Activated T-cell treated with anti-CD3 and anti-CD28 coated beads, Interleukin-2, amount 50 U/mL, for 24 hours (primary cell): ENCODE data around the gene CAPNS1.

Experiments used
- DNase-seq: peaks from one replicate; pipeline ENCODE4 v3.0.0-alpha.2; 2020
- H3K27ac Mint-ChIP-seq: 2 replicates; pipeline ENCODE4 v1.8.0; 2020; ENCODE audit warnings: mild to moderate bottlenecking, mixed read lengths
- H3K27me3 Mint-ChIP-seq: 2 replicates; pipeline ENCODE4 v1.8.0; 2020; ENCODE audit warnings: mixed read lengths
- H3K36me3 Mint-ChIP-seq: 2 replicates; pipeline ENCODE4 v1.8.0; 2020; ENCODE audit warnings: low read depth, mixed read lengths
- H3K4me1 Mint-ChIP-seq: 2 replicates; pipeline ENCODE4 v1.8.0; 2020; ENCODE audit warnings: low read depth, mixed read lengths
- H3K4me3 Mint-ChIP-seq: 2 replicates; pipeline ENCODE4 v1.8.0; 2020; ENCODE audit warnings: mild to moderate bottlenecking, moderate library complexity, mixed read lengths
- H3K9me3 Mint-ChIP-seq: 2 replicates; pipeline ENCODE4 v1.8.0; 2020; ENCODE audit warnings: mixed read lengths

The CAPNS1 gene

GRCh38 chr19:36139473-36140303 is at the start of gene CAPNS1:
Gene CAPNS1, plus strand, starts transcription at chr19:36140066. Its CDS starts 946 bp downstream, at chr19:36141012.
- no peaks in the 10 kb centered on the region for H3K27me3 Mint-ChIP-seq
- no peaks in the 10 kb centered on the region for H3K9me3 Mint-ChIP-seq
- H3K27ac Mint-ChIP-seq, result peak within 1 kb of the TSS; percentile 90
- peaks cover 22% of the 10 kb centered on the region for H3K4me1 Mint-ChIP-seq
- DNase-seq, result peak; percentile 94
- peak within 1 kb of the TSS; percentile 92 for H3K4me3 Mint-ChIP-seq
- H3K36me3 Mint-ChIP-seq, result peaks cover 36% of the 10 kb centered on the region

- Mint-ChIP-seq H3K4me1 (peaks cover 22% of the 10 kb centered on the region), H3K27ac (peak overlapping the region; percentile 2), H3K27me3 (no peaks in the 10 kb centered on the region), H3K4me3 (no peak overlapping the region), H3K9me3 (no peaks in the 10 kb centered on the region), H3K36me3 (peaks cover 91% of the 10 kb centered on the region)
- no peak for DNase-seq
Observed at GRCh38 chr19:36090910-36091695, 48.8 kb upstream of the CAPNS1 start.

GRCh38 chr19:36092566-36092965 is 47.3 kb upstream of the CAPNS1 start:
- Mint-ChIP-seq H3K36me3 (peaks cover 87% of the 10 kb centered on the region), H3K4me3 (no peak overlapping the region), H3K27me3 (no peaks in the 10 kb centered on the region), H3K4me1 (peaks cover 22% of the 10 kb centered on the region), H3K9me3 (no peaks in the 10 kb centered on the region), H3K27ac (peak overlapping the region; percentile 81)
- no peak for DNase-seq

- Mint-ChIP-seq H3K27ac (peak overlapping the region; percentile 81), H3K9me3 (no peaks in the 10 kb centered on the region), H3K4me1 (peaks cover 22% of the 10 kb centered on the region), H3K36me3 (peaks cover 86% of the 10 kb centered on the region), H3K4me3 (no peak overlapping the region), H3K27me3 (no peaks in the 10 kb centered on the region)
- peak; percentile 53 for DNase-seq
Observed at GRCh38 chr19:36093146-36093662, 46.7 kb upstream of the CAPNS1 start.

GRCh38 chr19:36093687-36094086 is 46.2 kb upstream of the CAPNS1 start:
- no peaks in the 10 kb centered on the region for H3K27me3 Mint-ChIP-seq
- no peaks in the 10 kb centered on the region for H3K9me3 Mint-ChIP-seq
- no peak for DNase-seq
- H3K27ac Mint-ChIP-seq, result peak overlapping the region; percentile 81
- peaks cover 86% of the 10 kb centered on the region for H3K36me3 Mint-ChIP-seq
- H3K4me3 Mint-ChIP-seq, result no peak overlapping the region
- peaks cover 22% of the 10 kb centered on the region for H3K4me1 Mint-ChIP-seq

- H3K27me3 Mint-ChIP-seq, result no peaks in the 10 kb centered on the region
- peaks cover 19% of the 10 kb centered on the region for H3K4me1 Mint-ChIP-seq
- H3K27ac Mint-ChIP-seq, result no peak overlapping the region
- no peaks in the 10 kb centered on the region for H3K9me3 Mint-ChIP-seq
- H3K4me3 Mint-ChIP-seq, result no peak overlapping the region
- peaks cover 80% of the 10 kb centered on the region for H3K36me3 Mint-ChIP-seq
- no peak for DNase-seq
Observed at GRCh38 chr19:36097036-36097435, 42.8 kb upstream of the CAPNS1 start.

GRCh38 chr19:36099166-36099785 is 40.6 kb upstream of the CAPNS1 start:
- DNase-seq, result no peak
- Mint-ChIP-seq H3K4me1 (no peaks in the 10 kb centered on the region), H3K36me3 (peaks cover 81% of the 10 kb centered on the region), H3K9me3 (no peaks in the 10 kb centered on the region), H3K27me3 (no peaks in the 10 kb centered on the region), H3K27ac (no peak overlapping the region), H3K4me3 (no peak overlapping the region)

GRCh38 chr19:36100476-36100875 is 39.4 kb upstream of the CAPNS1 start:
- Mint-ChIP-seq H3K9me3 (no peaks in the 10 kb centered on the region), H3K36me3 (peaks cover 77% of the 10 kb centered on the region), H3K27me3 (no peaks in the 10 kb centered on the region), H3K4me1 (no peaks in the 10 kb centered on the region), H3K27ac (no peak overlapping the region), H3K4me3 (no peak overlapping the region)
- no peak for DNase-seq

- H3K36me3 Mint-ChIP-seq, result peaks cover 83% of the 10 kb centered on the region
- peak overlapping the region; percentile 11 for H3K27ac Mint-ChIP-seq
- no peaks in the 10 kb centered on the region for H3K4me1 Mint-ChIP-seq
- H3K4me3 Mint-ChIP-seq, result no peak overlapping the region
- no peak for DNase-seq
- no peaks in the 10 kb centered on the region for H3K27me3 Mint-ChIP-seq
- no peaks in the 10 kb centered on the region for H3K9me3 Mint-ChIP-seq
Observed at GRCh38 chr19:36101550-36102327, 38.1 kb upstream of the CAPNS1 start.

GRCh38 chr19:36103040-36103626 is 36.7 kb upstream of the CAPNS1 start:
- Mint-ChIP-seq H3K27me3 (no peaks in the 10 kb centered on the region), H3K4me1 (no peaks in the 10 kb centered on the region), H3K4me3 (no peak overlapping the region), H3K9me3 (no peaks in the 10 kb centered on the region), H3K36me3 (peaks cover 83% of the 10 kb centered on the region), H3K27ac (peak overlapping the region; percentile 34)
- no peak for DNase-seq

- H3K27ac Mint-ChIP-seq, result no peak overlapping the region
- H3K36me3 Mint-ChIP-seq, result peaks cover 80% of the 10 kb centered on the region
Observed at GRCh38 chr19:36103842-36104552, 35.9 kb upstream of the CAPNS1 start.

GRCh38 chr19:36106441-36106840 is 33.4 kb upstream of the CAPNS1 start:
- H3K4me3 Mint-ChIP-seq, result no peak overlapping the region
- H3K27me3 Mint-ChIP-seq, result no peaks in the 10 kb centered on the region
- peaks cover 75% of the 10 kb centered on the region for H3K36me3 Mint-ChIP-seq
- no peak overlapping the region for H3K27ac Mint-ChIP-seq
- H3K4me1 Mint-ChIP-seq, result no peaks in the 10 kb centered on the region
- H3K9me3 Mint-ChIP-seq, result no peaks in the 10 kb centered on the region
- DNase-seq, result no peak

More at GRCh38 chr19:36103842-36104552, 35.9 kb upstream of the CAPNS1 start:
- Mint-ChIP-seq H3K4me3 (no peak overlapping the region), H3K4me1 (no peaks in the 10 kb centered on the region), H3K9me3 (no peaks in the 10 kb centered on the region), H3K27me3 (no peaks in the 10 kb centered on the region)
- DNase-seq, result no peak

- H3K4me3 Mint-ChIP-seq, result no peak overlapping the region
- no peaks in the 10 kb centered on the region for H3K27me3 Mint-ChIP-seq
- H3K9me3 Mint-ChIP-seq, result no peaks in the 10 kb centered on the region
- no peaks in the 10 kb centered on the region for H3K4me1 Mint-ChIP-seq
- no peak for DNase-seq
- H3K36me3 Mint-ChIP-seq, result peaks cover 75% of the 10 kb centered on the region
- peak overlapping the region; percentile 19 for H3K27ac Mint-ChIP-seq
Observed at GRCh38 chr19:36106991-36107390, 32.9 kb upstream of the CAPNS1 start.
